Type B pancreatic cell (in vitro differentiated cells): ENCODE results near the gene MOSPD3. TPM values are rescaled to one million over a fixed set of nuclear protein-coding genes. Genes with fewer than 3 reads are reported as not detected.
A peak's percentile ranks its signal among the peaks of the same experiment; 100 is the strongest.

Source experiments
- DNase-seq: peaks from one replicate; pipeline ENCODE4 v3.0.0; 2021; ENCODE audit warnings: mixed read lengths; ENCODE audit not compliant: unreplicated experiment; ENCODE audit errors: extremely low spot score
- H3K27ac Mint-ChIP-seq: 2 replicates; pipeline ENCODE4 v1.8.0; 2021; ENCODE audit warnings: mild to moderate bottlenecking, mixed read lengths
- H3K27me3 Mint-ChIP-seq: 2 replicates; pipeline ENCODE4 v1.8.0; 2021; ENCODE audit warnings: mixed read lengths
- H3K36me3 Mint-ChIP-seq: 2 replicates; pipeline ENCODE4 v1.8.0; 2021; ENCODE audit warnings: mixed read lengths
- H3K4me1 Mint-ChIP-seq: one replicate; pipeline ENCODE4 v1.8.0; 2021; ENCODE audit warnings: mixed read lengths; ENCODE audit not compliant: unreplicated experiment
- H3K4me3 Mint-ChIP-seq: 2 replicates; pipeline ENCODE4 v1.8.0; 2021; ENCODE audit warnings: mild to moderate bottlenecking, mixed read lengths
- H3K9me3 Mint-ChIP-seq: 2 replicates; pipeline ENCODE4 v1.8.0; 2021; ENCODE audit warnings: mixed read lengths
- CTCF ChIP-seq: fragments of 200-600 bp; sonication (generic); conservative IDR thresholded peaks from 2 replicates; pipeline ENCODE4 v1.5.0; 2021; ENCODE audit warnings: antibody characterized with exemption, mild to moderate bottlenecking
- total RNA-seq: library from RNA; stranded (reverse); gene quantifications from 2 replicates; pipeline ENCODE4 v1.2.1, GENCODE V29; 2021; ENCODE audit warnings: low replicate concordance

Gene MOSPD3
- total RNA-seq, 1 donor from 2014 or later: 28.3 TPM

GRCh38 chr7:100623951-100624824, 11.8 kb downstream of the MOSPD3 start:
- H3K4me1 Mint-ChIP-seq: peaks cover 9% of the 10 kb centered on the region
- no peaks in the 10 kb centered on the region for H3K9me3 Mint-ChIP-seq
- peaks cover 9% of the 10 kb centered on the region for H3K36me3 Mint-ChIP-seq
- no peak overlapping the region for H3K27ac Mint-ChIP-seq
- H3K4me3 Mint-ChIP-seq: peak overlapping the region; percentile 4
- H3K27me3 Mint-ChIP-seq: no peaks in the 10 kb centered on the region
- TF ChIP-seq CTCF: no peak
- no peak for DNase-seq

DNA sequence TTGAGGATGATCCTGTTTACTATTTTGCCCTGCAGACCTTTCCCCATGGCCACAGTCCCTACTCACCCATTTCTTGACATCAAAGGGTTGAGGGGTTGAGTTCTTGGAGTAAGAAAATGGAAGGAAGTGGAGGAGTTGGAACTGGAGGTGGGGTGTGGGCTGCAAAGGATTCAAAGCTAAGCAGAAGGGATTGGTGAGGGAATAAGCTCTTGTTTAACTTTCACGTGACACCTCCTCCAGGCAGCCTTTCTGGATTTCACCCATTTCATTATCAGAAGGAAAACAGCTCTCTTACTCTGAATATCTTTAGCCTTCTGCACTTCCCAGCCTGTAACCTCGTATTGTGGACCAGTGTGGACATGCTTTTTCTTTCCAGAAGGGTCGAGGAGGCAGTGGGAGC, 13.7 kb downstream of the MOSPD3 start:
- Mint-ChIP-seq H3K36me3 (peaks cover 6% of the 10 kb centered on the region), H3K9me3 (no peaks in the 10 kb centered on the region), H3K27me3 (no peaks in the 10 kb centered on the region), H3K4me3 (peak overlapping the region; percentile 78), H3K27ac (no peak overlapping the region), H3K4me1 (peaks cover 9% of the 10 kb centered on the region)
- no peak for TF ChIP-seq CTCF
- no peak for DNase-seq

- no peak for TF ChIP-seq CTCF
- H3K9me3 Mint-ChIP-seq: no peaks in the 10 kb centered on the region
- no peak for DNase-seq
- peaks cover 9% of the 10 kb centered on the region for H3K4me1 Mint-ChIP-seq
- peak overlapping the region; percentile 78 for H3K4me3 Mint-ChIP-seq
- H3K27me3 Mint-ChIP-seq: no peaks in the 10 kb centered on the region
- peaks cover 3% of the 10 kb centered on the region for H3K36me3 Mint-ChIP-seq
- H3K27ac Mint-ChIP-seq: no peak overlapping the region
Observed at GRCh38 chr7:100626530-100627237, 14.3 kb downstream of the MOSPD3 start.

- Mint-ChIP-seq H3K27me3 (peaks cover 4% of the 10 kb centered on the region), H3K27ac (no peak overlapping the region), H3K36me3 (no peaks in the 10 kb centered on the region), H3K4me1 (peaks cover 9% of the 10 kb centered on the region), H3K4me3 (no peak overlapping the region), H3K9me3 (no peaks in the 10 kb centered on the region)
- DNase-seq: no peak
- TF ChIP-seq CTCF: no peak
Observed at GRCh38 chr7:100627238-100627549, 14.9 kb downstream of the MOSPD3 start.

DNA sequence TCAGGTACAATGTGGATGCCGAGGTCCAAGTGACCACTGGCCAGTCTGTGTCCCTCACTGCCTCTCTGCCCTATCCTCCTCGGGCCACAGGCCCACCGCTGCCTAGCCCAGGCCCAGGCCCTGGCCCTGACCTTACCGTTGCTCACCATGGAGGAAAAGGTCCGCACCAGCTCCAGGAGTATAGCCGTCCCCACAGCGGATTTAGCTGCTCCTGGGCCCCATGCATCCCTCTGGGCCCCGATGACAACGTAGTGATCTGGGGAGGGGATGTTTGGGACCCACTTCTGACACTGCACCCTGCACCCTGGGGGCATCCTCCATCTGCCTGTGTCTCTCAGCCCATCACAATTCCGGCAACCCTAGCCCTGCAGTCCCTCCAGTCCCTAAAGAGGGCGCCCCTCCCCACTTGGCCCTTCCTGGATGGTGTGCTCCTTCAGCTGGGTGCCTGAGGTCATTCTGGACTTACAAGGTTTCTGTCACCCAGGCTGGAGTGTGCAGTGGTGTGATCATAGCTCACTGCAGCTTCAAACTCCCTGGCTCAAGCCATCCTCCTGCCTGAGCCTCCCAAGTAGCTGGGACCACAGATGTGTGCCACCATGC, 16.9 kb downstream of the MOSPD3 start:
- H3K27me3 Mint-ChIP-seq: peaks cover 19% of the 10 kb centered on the region
- H3K9me3 Mint-ChIP-seq: no peaks in the 10 kb centered on the region
- no peak for DNase-seq
- no peak overlapping the region for H3K27ac Mint-ChIP-seq
- no peak overlapping the region for H3K4me3 Mint-ChIP-seq
- peaks cover 5% of the 10 kb centered on the region for H3K4me1 Mint-ChIP-seq
- TF ChIP-seq CTCF: peak; percentile 61
- H3K36me3 Mint-ChIP-seq: no peaks in the 10 kb centered on the region
